HCT116 (cell line): Measurements from ENCODE around the gene CD109.

Source experiments
- CTCF ChIP-seq, 3 experiments: fragments of 200-600 bp in 1 of 3; sonication (generic) in 1 of 3; IDR thresholded peaks in 2 of 3; conservative IDR thresholded peaks in 1 of 3; 2 replicates each; pipeline ENCODE4 v1.5.1; 2012 to 2017; ENCODE audit warnings: low read depth in 2 of 3, low read length in 2 of 3, antibody characterized with exemption in 1 of 3, borderline replicate concordance in 1 of 3, control low read depth in 1 of 3, mild to moderate bottlenecking in 1 of 3, mixed read lengths in 1 of 3, mixed run types in 1 of 3, moderate library complexity in 1 of 3; ENCODE audit not compliant: insufficient read depth in 1 of 3
- EZH2 ChIP-seq: fragments of 200-600 bp; sonication (generic); IDR thresholded peaks from 2 replicates; pipeline ENCODE4 v1.6.1; 2017; ENCODE audit warnings: antibody characterized with exemption, mixed run types
- EZH2phosphoT487 ChIP-seq: fragments of 200-600 bp; IDR thresholded peaks from 2 replicates; pipeline ENCODE4 v1.6.1; 2018; ENCODE audit warnings: antibody characterized with exemption, borderline replicate concordance
- FOSL1 ChIP-seq: IDR thresholded peaks from 2 replicates; pipeline ENCODE4 v1.6.1; 2012; ENCODE audit warnings: low read depth
- JUND ChIP-seq: IDR thresholded peaks from 2 replicates; pipeline ENCODE4 v1.6.1; 2012
- POLR2A ChIP-seq: IDR thresholded peaks from 2 replicates; pipeline ENCODE4 v1.7.0; 2011; ENCODE audit warnings: borderline replicate concordance; ENCODE audit not compliant: insufficient read depth, insufficient read length; ENCODE audit errors: extremely low read depth
- POLR2AphosphoS5 ChIP-seq: IDR thresholded peaks from 2 replicates; pipeline ENCODE4 v1.6.1; 2011; ENCODE audit warnings: mild to moderate bottlenecking, low read depth, low read length, moderate library complexity
- RAD21 ChIP-seq: IDR thresholded peaks from 2 replicates; pipeline ENCODE4 v1.6.1; 2012; ENCODE audit warnings: low read depth, mild to moderate bottlenecking
- SP1 ChIP-seq: IDR thresholded peaks from 2 replicates; pipeline ENCODE4 v1.6.1; 2012; ENCODE audit warnings: low read depth
- TCF7L2 ChIP-seq: IDR thresholded peaks from 2 replicates; pipeline ENCODE4 v1.7.0; 2011; ENCODE audit warnings: borderline replicate concordance, inconsistent platforms; ENCODE audit not compliant: insufficient read depth, insufficient read length; ENCODE audit errors: extremely low read depth
- YY1 ChIP-seq: IDR thresholded peaks from 2 replicates; pipeline ENCODE4 v1.6.1; 2011; ENCODE audit warnings: low read length, low read depth, moderate library complexity, mild to moderate bottlenecking; ENCODE audit not compliant: insufficient replicate concordance; ENCODE audit errors: extremely low read depth
- ZBTB33 ChIP-seq: IDR thresholded peaks from 2 replicates; pipeline ENCODE4 v1.6.1; 2011; ENCODE audit warnings: mild to moderate bottlenecking, low read length, moderate library complexity; ENCODE audit not compliant: insufficient replicate concordance; ENCODE audit errors: extremely low read depth
- ZNF274 ChIP-seq: fragments of 200-500 bp; sonication (Bioruptor generic); IDR thresholded peaks from 2 replicates; pipeline ENCODE4 v1.6.1; 2014; ENCODE audit warnings: mild to moderate bottlenecking, low read depth, low read length, inconsistent platforms

GRCh38 chr6:73854998-73855718, 159.2 kb downstream of the CD109 start:
- TF ChIP-seq POLR2A, result no peak
- TF ChIP-seq YY1, result no peak
- TF ChIP-seq CTCF (IDR thresholded peaks at IDR 0.05 in 2 of 3, conservative IDR thresholded peaks at IDR 0.05 in 1 of 3; ENCODE audit: borderline replicate concordance in 1 of 3, insufficient read depth in 1 of 3, low read depth in 2 of 3, low read length in 2 of 3), result peak; percentile 51 to 84 (median 57); a peak in 5 of 6 replicates
- no peak for TF ChIP-seq ZBTB33
- no peak for TF ChIP-seq EZH2phosphoT487
- TF ChIP-seq TCF7L2, result no peak
- TF ChIP-seq FOSL1, result no peak; the same call in 1 of the 2 replicates
- no peak for TF ChIP-seq EZH2
- TF ChIP-seq ZNF274, result no peak
- no peak for TF ChIP-seq SP1
- no peak for TF ChIP-seq JUND
- no peak for TF ChIP-seq POLR2AphosphoS5
- TF ChIP-seq RAD21, result peak; percentile 73
